Esophagus muscularis mucosa (tissue), 4 donors: ENCODE data around the gene PDXK.

Experiments used
- CTCF ChIP-seq, 3 experiments: fragments of 200-600 bp in 2 of 3; fragments of 450-650 bp in 1 of 3; sonication (generic) in 2 of 3; IDR thresholded peaks; one replicate each; pipeline ENCODE4 v1.5.1; 2017 to 2019; ENCODE audit warnings: antibody characterized with exemption in 3 of 3, mild to moderate bottlenecking in 2 of 3, moderate library complexity in 1 of 3
- EP300 ChIP-seq: sonication (generic); formaldehyde crosslinking; IDR thresholded peaks from one replicate; pipeline ENCODE4 v1.6.1; 2017; ENCODE audit warnings: antibody characterized with exemption
- POLR2A ChIP-seq: fragments of 450-650 bp; IDR thresholded peaks from one replicate; pipeline ENCODE4 v1.6.1; 2017; ENCODE audit warnings: antibody characterized with exemption, moderate library complexity, mild to moderate bottlenecking, low read depth
- POLR2AphosphoS5 ChIP-seq, 2 donors: sonication (generic); formaldehyde crosslinking; IDR thresholded peaks; one replicate each; pipeline ENCODE4 v1.6.1; 2017; ENCODE audit warnings: antibody characterized with exemption in 2 of 2

GRCh38 chr21:43783098-43783700 is 64.3 kb downstream of the PDXK start:
- TF ChIP-seq CTCF (IDR thresholded peaks at IDR 0.05) (no peak), POLR2AphosphoS5 (IDR thresholded peaks at IDR 0.05) (no peak), POLR2A (no peak), EP300 (no peak)
